ENCODE results near the gene HIGD2B.
"Not testable (repeated sequence)": the region's sequence is repeated elsewhere in the genome, so short reads cannot be mapped to it uniquely, and the experiment has no call there.

Gene HIGD2B

DNA sequence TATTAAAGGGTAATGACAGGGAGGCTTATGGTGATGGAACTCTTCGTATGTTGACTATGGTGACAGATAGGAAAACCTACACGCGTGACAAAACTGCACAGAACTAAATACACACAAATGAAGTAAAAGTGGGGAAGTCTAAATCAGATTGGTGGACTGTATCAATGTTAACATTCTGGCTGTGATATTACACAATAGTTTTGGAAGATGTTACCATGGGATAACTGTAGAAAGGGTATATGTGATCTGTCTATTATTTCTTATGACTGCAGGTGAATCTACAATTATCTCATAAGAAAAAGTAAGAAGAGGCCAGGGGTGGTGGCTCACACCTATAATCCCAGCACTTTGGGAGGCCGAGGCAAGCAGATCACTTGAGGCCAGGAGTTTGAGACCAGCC is 9.1 kb downstream of the HIGD2B start:
- DNase-seq (ENCODE audit: low spot score) = no peak

DNA sequence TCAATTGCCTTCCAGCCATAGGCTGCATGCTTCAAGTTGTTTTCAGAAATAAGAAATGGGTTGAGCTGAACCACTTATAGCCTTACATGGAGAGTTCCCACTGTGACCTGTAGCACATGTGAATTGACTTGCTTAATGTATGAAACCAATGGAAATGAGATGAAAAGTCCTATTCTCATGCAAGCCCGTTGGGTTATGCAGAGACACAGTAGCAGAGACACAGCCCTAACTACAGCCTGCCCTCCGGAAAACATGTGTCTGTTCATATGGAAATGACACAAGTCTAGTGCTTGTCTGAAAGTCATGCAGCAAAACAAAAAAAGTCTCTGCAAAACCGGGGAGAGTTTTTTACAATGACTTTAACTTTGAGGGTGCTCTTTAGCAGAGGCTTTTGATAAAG is 14.5 kb downstream of the HIGD2B start:
- DNase-seq (ENCODE audit: low spot score) = no peak

DNA sequence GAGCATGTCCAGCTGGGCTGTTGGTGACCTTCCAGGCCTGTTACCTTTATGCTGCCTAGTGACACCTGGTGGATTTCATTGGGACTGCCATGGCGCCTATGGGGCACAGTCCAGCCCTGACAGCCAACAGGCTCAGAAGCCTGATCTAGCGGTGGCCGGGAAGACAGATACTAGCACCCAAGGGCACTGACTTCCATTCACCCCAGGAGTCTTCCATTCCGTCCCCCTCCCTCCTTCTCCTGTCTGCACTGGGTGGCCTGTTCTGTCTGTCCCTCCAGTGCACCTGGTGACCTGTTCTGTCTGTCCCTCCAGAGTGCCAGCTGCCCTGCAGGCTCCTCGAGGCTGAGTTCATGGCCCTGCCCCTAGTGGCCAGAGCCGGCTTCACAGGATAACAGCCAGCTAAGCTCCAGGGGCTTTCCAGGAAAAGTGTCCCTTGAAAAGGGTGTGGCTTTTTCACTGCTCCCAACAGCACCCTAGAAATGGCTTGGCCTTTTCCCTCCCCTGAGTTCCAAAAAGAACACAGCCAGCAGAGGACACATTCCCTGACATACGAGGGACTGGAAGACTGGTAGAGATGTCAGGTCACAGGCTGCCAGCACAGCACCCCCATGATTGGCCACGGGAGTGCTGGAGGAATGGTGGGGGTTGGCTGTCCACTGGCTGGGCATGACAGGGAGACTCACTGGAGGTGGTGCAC is 15.2 kb downstream of the HIGD2B start:
- DNase-seq (ENCODE audit: low spot score) = peak; percentile 9

DNA sequence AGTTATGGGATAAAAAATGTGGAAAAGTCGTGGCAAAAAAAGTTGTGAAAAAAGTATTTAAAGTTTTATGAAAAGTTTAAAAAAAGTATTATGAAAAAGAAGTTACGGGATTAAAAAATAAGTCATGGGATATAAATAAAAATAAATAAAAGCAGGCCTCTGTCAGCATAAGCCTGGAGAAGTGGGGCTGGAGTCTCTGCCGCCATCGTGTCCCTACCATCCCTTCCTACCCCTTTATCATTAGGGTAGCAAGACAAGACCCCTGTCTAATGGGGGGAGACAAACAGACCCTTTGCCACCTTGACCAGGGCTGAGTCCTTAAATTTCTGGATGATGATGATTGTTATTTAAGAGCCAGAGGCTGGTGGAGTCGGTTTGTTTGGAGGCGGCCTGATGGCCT is 16.2 kb downstream of the HIGD2B start:
- not testable (repeated sequence) for DNase-seq (ENCODE audit: low spot score)

DNA sequence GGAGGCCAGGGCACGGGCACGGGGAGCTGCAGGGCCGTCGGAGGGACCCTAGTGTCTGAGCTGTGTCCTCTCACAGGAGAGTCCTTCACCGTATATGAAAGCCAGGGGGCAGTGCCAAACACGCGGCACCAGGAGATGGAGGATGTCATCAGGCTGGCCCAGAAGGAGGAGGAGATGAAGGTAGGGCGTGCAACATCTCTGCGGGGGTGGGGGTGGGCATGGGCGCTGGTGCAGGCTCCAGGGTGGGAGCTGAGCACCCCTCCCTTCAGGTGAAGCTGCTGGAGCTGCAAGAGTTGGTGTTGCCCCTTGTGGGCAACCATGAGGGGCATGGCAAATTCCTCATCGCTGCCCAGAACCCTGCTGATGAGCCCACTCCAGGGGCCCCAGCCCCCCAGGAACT is 20.3 kb downstream of the HIGD2B start:
- DNase-seq (ENCODE audit: low spot score) = not testable (repeated sequence)

DNA sequence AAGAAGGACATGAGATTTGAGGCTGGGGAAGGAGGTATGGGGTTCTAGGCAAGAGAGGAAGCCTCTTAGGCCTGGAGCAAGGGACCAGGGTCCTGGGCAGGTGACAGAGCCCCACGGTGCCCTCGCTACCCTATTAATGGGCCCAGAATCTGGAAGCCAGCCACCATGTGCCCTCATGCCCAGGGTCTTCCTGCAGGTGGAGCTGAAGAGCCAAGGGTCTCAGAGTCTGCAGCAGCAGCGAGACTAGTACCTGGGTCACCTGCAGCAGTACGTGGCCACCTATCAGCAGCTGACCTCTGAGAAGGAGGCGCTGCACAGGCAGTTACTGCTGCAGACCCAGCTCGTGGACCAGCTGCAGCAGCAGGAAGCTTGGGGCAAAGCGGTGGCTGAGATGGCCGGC is 22.1 kb downstream of the HIGD2B start:
- DNase-seq (ENCODE audit: low spot score) = not testable (repeated sequence)

DNA sequence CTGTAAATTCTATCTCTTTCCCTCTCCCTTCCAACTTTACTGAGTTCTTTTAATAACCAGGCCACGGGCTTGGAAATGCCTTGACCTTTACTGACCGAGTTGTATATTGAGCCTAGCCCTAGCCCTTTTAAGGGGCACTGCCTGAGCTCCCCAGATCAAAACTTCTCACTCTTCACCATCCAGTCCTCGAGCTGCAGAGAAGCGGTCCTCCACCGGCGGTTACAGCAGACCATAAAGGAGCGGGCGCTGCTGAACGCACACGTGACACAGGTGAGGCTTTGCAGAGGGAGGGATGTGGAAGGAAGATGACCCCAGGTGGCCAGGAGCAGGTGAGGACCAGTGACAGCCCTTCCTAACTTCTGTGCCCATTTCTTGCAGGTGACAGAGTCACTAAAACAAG is 24.9 kb downstream of the HIGD2B start:
- DNase-seq (ENCODE audit: low spot score) = not testable (repeated sequence)

DNA sequence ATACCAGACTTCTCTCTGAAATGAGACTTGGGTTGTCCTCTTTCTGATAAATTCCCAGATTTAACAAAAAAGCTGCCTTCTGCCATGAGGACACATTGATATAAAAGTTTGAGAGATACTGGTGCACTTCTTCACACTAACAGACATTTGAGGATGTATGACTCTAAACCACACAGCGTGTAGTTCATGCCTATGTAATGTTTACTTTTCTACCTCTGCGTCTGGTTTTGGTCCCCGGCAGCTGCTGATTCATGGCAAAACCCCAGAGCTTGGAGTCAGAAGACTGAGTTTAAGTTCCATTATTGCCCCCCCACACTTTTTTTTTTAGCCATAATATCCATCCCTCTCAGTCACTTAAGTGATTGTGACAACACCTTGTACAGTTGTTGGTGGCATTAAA is 30.0 kb downstream of the HIGD2B start:
- DNase-seq (ENCODE audit: low spot score) = not testable (repeated sequence)

DNA sequence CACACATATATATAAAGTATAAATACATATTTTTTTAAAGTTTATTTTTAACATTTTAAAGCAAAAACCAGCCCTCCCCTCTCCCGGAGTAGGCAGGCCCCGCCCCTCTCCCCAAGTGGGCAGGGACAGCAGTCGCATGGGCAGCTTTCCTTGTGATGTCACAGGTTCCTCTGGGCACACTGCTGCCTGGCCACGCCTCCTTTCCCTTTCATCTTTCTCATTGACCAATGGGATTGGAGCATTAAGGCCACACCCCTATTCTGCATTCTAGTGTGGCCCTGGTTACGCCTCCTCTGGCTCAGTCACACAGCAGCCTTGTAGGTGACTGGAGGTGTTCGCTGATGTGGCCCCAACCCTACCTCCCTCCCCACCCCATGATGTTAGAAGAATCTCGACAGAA is 31.6 kb downstream of the HIGD2B start, which contains the start of gene GOLGA6B:
GOLGA6B (plus strand) TSS at position 301 of the 400 bp plus-strand sequence; CDS start at position 342, 41 bp downstream.
- DNase-seq (ENCODE audit: low spot score) = not testable (repeated sequence)

DNA sequence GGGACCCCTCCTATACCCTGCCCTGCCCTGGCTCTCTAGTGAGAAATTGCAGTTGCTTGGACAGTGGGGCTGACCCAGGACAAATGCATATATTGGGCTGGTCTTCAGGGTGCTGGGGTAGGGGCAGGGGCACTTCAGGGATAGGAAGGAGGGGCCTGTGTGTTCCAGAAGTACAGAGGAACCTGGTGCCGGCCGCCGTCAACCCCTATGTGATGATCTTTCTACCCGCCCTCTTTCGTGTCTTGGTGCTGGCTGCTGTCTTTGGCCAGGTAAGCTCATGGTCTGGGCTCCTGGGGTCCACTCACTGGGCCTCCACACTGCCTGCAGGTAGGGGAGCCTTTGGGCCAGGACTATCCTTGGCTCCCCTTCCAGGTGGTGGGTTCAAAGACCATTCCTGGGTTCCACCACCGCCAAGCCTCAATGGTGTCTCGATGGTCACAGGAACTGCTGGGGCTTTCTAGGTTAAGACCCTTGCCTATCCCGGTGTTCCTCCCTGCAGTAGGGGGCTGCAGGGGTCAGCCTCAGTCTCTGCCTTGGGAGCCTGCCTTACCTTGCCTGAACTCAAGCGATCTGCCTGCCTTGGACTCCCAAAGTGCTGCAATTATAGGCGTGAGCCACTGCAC is 37.2 kb downstream of the HIGD2B start:
- not testable (repeated sequence) for DNase-seq (ENCODE audit: low spot score)

DNA sequence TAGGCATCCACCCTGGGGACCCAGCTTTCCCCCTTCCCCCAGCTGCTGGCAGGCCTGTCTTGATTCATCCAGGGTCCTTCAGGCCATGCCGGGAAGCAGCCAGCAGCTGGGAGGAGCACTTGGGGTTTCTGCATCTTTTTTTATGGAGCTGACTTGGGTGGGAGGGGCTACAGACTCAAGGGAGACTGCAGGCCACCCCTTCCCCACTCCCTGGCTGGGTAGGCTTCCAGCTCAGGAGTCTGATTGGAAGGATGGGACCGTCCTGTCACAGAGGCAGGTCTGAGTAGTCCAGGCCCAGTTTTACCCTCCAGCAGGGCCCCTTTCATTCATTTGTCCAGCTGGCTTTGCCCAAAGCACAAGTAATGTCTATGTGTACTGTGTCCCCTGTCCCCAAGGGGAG is 43.7 kb downstream of the HIGD2B start:
- not testable (repeated sequence) for DNase-seq (ENCODE audit: low spot score)

DNA sequence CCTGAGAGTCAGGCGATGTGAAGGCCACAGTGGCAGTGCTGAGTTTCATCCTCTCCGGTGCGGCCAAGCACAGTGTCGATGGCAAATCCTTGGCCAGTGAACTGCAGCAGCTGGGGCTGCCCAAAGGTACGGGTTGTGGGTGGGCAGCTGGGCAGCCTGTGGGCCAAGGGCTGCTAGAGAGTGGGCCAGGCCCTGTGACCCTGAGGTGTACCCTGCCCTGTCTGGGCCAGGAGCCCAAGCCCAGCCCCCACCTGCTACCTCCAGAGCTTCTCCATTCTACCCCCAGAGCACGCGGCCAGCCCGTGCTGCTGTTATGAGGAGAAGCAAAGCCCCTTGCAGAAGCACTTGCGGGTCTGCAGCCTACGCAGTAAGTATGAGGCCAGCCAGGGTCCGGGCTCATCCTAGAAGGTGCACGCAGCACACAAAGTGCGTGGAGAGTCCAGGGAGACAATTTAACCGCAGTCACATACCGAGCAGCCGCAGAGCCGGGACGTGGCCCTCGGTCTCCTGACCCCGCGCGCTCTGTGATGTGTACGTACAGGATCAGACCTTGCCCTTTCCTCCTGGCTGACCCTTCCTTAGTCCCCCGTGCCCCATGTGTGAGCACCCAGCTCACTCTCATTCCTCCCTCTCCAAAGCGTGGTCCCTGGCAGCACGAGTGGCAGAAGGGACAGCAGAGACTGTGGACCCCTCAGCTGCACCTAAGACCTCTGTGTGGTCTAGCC is 46.1 kb downstream of the HIGD2B start:
- DNase-seq (ENCODE audit: low spot score) = not testable (repeated sequence)

DNA sequence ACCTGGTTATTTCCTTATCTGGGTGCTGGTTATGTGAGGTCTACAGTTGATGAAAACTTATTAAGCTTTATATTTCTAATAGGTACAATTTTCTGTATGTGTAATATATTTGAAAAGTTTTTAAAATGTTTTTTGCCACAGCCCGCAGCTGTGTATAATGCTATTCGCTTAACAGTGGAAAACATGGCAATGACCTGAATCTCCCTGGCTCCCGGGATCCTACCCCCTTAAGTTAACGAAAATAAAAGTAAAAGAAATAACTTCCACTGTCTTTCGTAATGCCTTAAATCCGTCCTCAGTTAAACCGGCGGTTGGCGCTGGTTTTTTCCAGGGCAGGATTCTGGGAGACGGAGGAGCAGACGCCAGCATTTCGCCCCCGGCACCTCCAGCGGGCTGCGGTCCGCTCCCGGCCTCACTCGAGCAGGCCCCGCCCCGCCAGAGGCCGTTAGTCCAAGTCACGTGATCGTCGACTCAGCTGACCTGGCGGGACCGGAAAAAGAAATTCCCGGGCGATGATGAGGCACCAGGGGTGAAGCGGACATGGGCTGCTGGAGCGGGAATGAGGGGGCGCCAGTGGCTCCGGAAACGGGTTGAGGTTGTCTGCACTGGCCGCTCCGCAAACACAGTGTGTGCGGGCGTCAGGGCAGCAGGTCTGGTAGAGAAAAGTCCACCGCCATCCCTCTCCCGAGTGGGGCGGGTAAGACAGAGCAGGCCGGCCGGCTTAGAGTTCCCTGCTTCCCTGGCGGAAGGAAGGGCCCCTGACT is 49.3 kb downstream of the HIGD2B start:
- DNase-seq (ENCODE audit: low spot score) = not testable (repeated sequence)

DNA sequence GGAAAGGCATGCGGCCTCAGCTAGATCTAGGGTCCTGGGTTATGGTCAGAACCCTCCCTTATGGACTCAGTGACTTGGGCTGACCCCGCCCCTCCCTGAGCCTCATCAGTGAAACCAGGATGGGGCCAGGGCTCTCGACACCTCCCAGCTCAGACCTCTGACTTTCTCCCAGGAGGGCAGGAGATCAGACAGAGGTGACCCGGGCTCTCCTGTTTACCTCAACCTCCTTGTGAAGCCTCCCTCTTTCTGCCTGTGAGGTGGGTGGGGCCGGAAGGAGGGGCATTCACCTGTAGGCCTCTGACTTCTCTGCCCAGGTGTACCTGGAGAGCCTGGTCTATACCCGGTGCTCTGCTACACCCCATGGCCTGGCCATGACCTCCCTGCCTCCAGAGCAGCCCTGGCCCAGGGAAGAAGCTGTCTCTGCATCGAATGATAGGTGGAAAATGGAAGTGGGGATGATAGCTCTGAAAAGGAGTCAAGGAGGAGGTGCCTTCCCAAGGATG is 56.9 kb downstream of the HIGD2B start:
- DNase-seq (ENCODE audit: low spot score) = not testable (repeated sequence)

DNA sequence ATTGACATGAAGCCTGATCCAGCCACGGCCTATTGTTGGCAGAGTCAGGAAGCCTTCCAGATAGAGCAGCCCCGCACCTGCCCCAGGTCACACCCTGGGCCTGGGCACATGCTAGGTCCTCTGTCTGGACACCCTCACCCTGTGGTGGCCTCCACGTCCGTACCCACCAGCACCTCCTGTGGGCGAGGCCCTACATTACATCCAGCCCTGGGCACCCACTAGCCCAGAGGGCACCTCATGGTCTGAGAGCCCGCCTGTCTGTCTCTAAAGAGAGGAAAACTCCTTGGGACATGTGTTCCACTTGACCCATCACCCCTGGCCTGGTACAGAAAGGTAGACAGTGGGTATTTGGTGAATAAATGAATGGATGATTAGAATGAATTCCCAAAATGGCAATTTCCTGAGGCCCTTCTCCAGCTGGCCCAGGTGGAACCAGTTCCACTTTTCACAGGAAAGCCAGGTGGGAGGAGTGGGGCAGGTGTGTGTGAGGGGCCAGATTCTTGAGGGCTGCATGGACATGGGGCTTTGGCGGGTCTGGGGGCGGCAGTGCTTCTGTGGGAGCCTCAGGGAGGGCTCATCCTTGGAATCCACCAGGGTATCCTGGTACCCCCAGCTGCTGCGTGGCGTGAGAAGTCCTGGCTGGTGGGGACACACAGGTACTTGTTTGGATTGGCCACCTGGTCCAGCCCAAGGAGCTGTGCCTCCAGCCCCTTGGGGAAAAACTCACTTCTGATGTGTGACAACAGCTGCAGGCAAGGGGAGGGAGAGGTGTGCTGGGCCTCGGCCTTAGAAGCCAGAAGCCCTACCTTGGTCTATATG is 57.5 kb downstream of the HIGD2B start:
- not testable (repeated sequence) for DNase-seq (ENCODE audit: low spot score)

DNA sequence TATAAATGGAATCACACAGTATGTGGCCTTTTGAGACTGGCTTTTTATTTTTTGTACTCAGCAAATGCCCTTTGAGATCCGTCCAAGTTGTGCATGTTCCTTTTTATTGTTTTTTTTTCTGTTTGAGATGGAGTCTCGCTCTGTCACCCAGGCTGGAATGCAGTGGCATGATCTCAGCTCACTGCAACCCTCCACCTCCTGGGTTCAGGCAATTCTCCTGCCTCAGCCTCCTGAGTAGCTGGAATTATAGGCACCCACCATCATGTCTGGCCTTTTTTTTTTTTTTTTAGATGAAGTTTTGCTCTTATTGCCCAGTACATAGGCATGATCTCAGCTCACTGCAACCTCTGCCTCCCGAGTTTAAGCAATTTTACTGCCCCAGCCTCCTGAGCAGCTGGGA is 59.8 kb downstream of the HIGD2B start:
- not testable (repeated sequence) for DNase-seq (ENCODE audit: low spot score)
